IPS-11a (cell line): ENCODE results near the gene CDC42SE2.

Experiments
- H3K4me3 ChIP-seq: one replicate; pipeline ENCODE4 v1.5.1; 2013; ENCODE audit warnings: low read depth, low read length, control low read depth

CDC42SE2 gene

GRCh38 chr5:131263648-131264450, at the start of gene CDC42SE2:
CDC42SE2 (plus strand) TSS chr5:131264053; CDS start chr5:131359494, 95,441 bp downstream.
- H3K4me3 ChIP-seq = peak within 1 kb of the TSS; percentile 71

- no peak overlapping the region for H3K4me3 ChIP-seq
Observed at GRCh38 chr5:131214609-131215227, 49.1 kb upstream of the CDC42SE2 start.

GRCh38 chr5:131217791-131218190, 46.1 kb upstream of the CDC42SE2 start:
- no peak overlapping the region for H3K4me3 ChIP-seq

- H3K4me3 ChIP-seq = no peak overlapping the region
Observed at GRCh38 chr5:131218392-131218791, 45.5 kb upstream of the CDC42SE2 start.

GRCh38 chr5:131220566-131220965, 43.3 kb upstream of the CDC42SE2 start:
- H3K4me3 ChIP-seq = no peak overlapping the region

- no peak overlapping the region for H3K4me3 ChIP-seq
Observed at GRCh38 chr5:131221008-131221703, 42.7 kb upstream of the CDC42SE2 start.

- no peak overlapping the region for H3K4me3 ChIP-seq
Observed at GRCh38 chr5:131221888-131222287, 42.0 kb upstream of the CDC42SE2 start.

GRCh38 chr5:131222731-131223130, 41.1 kb upstream of the CDC42SE2 start:
- H3K4me3 ChIP-seq = no peak overlapping the region

- no peak overlapping the region for H3K4me3 ChIP-seq
Observed at GRCh38 chr5:131223751-131224386, 40.0 kb upstream of the CDC42SE2 start.

- no peak overlapping the region for H3K4me3 ChIP-seq
Observed at GRCh38 chr5:131224387-131225201, 39.3 kb upstream of the CDC42SE2 start.

- no peak overlapping the region for H3K4me3 ChIP-seq
Observed at GRCh38 chr5:131225282-131225974, 38.4 kb upstream of the CDC42SE2 start.

- H3K4me3 ChIP-seq = no peak overlapping the region
Observed at GRCh38 chr5:131226899-131227298, 37.0 kb upstream of the CDC42SE2 start.

GRCh38 chr5:131228646-131229045, 35.2 kb upstream of the CDC42SE2 start:
- H3K4me3 ChIP-seq = no peak overlapping the region

- no peak overlapping the region for H3K4me3 ChIP-seq
Observed at GRCh38 chr5:131229623-131230022, 34.2 kb upstream of the CDC42SE2 start.

GRCh38 chr5:131230406-131230805, 33.4 kb upstream of the CDC42SE2 start:
- H3K4me3 ChIP-seq = no peak overlapping the region

GRCh38 chr5:131239686-131240085, 24.2 kb upstream of the CDC42SE2 start:
- no peak overlapping the region for H3K4me3 ChIP-seq

- H3K4me3 ChIP-seq = no peak overlapping the region
Observed at GRCh38 chr5:131242728-131243255, 21.1 kb upstream of the CDC42SE2 start.

GRCh38 chr5:131245312-131245711, 18.5 kb upstream of the CDC42SE2 start:
- H3K4me3 ChIP-seq = no peak overlapping the region

GRCh38 chr5:131245948-131246347, 17.9 kb upstream of the CDC42SE2 start:
- no peak overlapping the region for H3K4me3 ChIP-seq

GRCh38 chr5:131246504-131246903, 17.3 kb upstream of the CDC42SE2 start:
- H3K4me3 ChIP-seq = no peak overlapping the region
